HG03571 (cell line): Measurements from ENCODE around the gene UTP11.

Experiments used
- ATAC-seq: cut with Tn5 transposase; IDR thresholded peaks from one replicate; pipeline ENCODE4 v1.9.1; 2021; ENCODE audit not compliant: unreplicated experiment

The UTP11 gene

DNA sequence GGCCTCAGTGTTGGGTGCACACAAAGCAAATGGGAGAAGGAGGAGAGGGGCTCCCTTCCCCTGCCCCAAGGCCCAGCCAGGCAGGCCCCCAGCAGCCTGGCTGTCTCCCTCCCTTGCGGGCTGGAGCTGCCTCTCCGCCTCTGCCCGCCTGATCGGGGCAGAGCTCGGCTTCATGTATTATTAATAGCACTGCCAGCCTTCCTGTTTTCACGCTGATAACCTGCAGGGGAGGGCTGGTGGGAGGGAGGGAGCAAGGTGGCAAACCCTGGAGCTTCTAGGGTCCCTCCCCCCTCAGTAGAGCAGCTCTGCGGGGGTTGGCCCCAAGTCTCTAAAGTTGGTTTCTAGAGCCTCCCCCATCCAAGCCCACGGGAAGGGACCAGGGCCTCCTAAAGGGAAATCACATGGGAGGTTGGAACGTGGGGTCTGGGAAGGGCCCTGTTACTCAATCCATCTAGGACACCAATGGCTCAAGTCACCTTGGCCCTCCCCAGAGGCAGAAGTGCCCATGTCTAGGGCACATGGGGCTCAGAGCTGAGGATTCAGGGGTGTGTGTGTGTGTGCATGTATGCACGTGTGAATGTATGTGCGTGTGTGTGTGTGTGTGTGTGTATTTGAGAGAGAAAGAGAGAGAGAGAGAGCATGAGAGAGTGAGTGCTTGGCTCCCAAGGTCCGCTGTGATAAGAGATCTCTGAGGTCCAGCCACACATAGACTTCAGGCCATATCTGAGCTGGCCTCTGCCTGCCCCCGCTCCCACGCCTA lies 55.9 kb downstream of the UTP11 start:
- no peak for ATAC-seq

DNA sequence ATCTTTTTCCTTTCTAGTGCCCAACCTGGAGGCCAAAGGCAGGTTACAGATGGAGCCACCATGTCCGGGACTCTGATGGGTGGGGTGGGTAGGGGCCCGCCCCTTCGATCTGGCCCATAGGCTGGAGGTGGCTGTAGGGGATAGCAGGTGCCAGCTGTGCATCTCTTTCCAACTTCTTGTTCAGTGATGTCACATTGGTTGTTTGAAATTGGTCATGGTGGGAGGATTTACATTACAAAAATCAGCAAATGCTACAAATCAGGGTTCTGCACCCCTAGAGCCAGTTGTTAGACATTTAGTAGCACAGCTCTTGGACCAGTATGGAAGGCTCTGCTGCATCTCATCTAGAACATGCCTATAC lies 56.4 kb downstream of the UTP11 start:
- ATAC-seq, result no peak

- ATAC-seq, result no peak
Observed at GRCh38 chr1:38071312-38072256, 59.0 kb downstream of the UTP11 start.

- ATAC-seq, result no peak
Observed at GRCh38 chr1:38072858-38073257, 60.3 kb downstream of the UTP11 start.

- ATAC-seq, result no peak
Observed at GRCh38 chr1:38073534-38074301, 61.2 kb downstream of the UTP11 start.

DNA sequence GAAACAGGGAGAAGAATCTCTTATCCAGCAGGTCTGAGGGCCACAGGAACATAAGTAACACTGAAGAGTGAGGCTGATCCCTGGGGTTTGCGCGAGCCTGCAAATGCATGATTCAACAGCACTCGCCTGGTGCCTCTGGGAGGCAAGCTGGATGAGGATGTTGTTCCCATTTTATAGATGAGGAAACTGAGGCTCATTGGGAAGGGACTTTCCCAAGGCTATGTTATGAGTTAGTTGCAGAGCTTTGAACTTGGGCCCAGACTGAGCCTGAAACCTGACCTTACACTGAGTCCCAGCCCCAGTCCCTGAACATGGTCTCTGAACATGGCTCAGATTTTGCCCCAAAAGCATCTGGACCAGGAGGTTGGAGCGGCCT lies 61.8 kb downstream of the UTP11 start:
- no peak for ATAC-seq
